GM19035 (cell line): ENCODE measurements around the gene MSI2.

Experiments used
- ATAC-seq: cut with Tn5 transposase; IDR thresholded peaks from one replicate; pipeline ENCODE4 v1.9.1; 2021; ENCODE audit not compliant: unreplicated experiment

The MSI2 gene

GRCh38 chr17:57641761-57642160 lies 385.4 kb downstream of the MSI2 start:
- no peak for ATAC-seq

- no peak for ATAC-seq
These were observed 386.7 kb downstream of the MSI2 start for GRCh38 chr17:57643062-57643461.

- no peak for ATAC-seq
These were observed 388.0 kb downstream of the MSI2 start for GRCh38 chr17:57644326-57644725.

- ATAC-seq = no peak
These were observed 389.8 kb downstream of the MSI2 start for GRCh38 chr17:57645950-57646665.

GRCh38 chr17:57648720-57649119 lies 392.4 kb downstream of the MSI2 start:
- ATAC-seq = no peak

- ATAC-seq = no peak
These were observed 392.9 kb downstream of the MSI2 start for GRCh38 chr17:57649191-57649590.

- ATAC-seq = no peak
These were observed 393.6 kb downstream of the MSI2 start for GRCh38 chr17:57649731-57650484.

- ATAC-seq = no peak
These were observed 394.2 kb downstream of the MSI2 start for GRCh38 chr17:57650548-57650947.

- ATAC-seq = no peak
These were observed 395.1 kb downstream of the MSI2 start for GRCh38 chr17:57651451-57651850.

- no peak for ATAC-seq
These were observed 395.7 kb downstream of the MSI2 start for GRCh38 chr17:57651996-57652395.

GRCh38 chr17:57652811-57653210 lies 396.5 kb downstream of the MSI2 start:
- no peak for ATAC-seq

GRCh38 chr17:57653279-57653678 lies 397.0 kb downstream of the MSI2 start:
- no peak for ATAC-seq

- ATAC-seq = no peak
These were observed 397.9 kb downstream of the MSI2 start for GRCh38 chr17:57654040-57654775.

- ATAC-seq = no peak
These were observed 399.2 kb downstream of the MSI2 start for GRCh38 chr17:57655553-57655952.

GRCh38 chr17:57657211-57657610 lies 400.9 kb downstream of the MSI2 start:
- no peak for ATAC-seq

- ATAC-seq = no peak
These were observed 405.7 kb downstream of the MSI2 start for GRCh38 chr17:57662041-57662440.

GRCh38 chr17:57662644-57663308 lies 406.5 kb downstream of the MSI2 start:
- ATAC-seq = no peak

GRCh38 chr17:57663326-57664070 lies 407.2 kb downstream of the MSI2 start:
- no peak for ATAC-seq

GRCh38 chr17:57665128-57665527 lies 408.8 kb downstream of the MSI2 start:
- ATAC-seq = no peak

- no peak for ATAC-seq
These were observed 409.4 kb downstream of the MSI2 start for GRCh38 chr17:57665696-57666095.
